Osteocyte (in vitro differentiated cells): ENCODE data around the gene HOXA1. TPM values are rescaled to one million over a fixed set of nuclear protein-coding genes. Genes with fewer than 3 reads are reported as not detected.

Source experiments
- DNase-seq: peaks from one replicate; pipeline ENCODE4 v3.0.0; 2021; ENCODE audit warnings: mixed read lengths; ENCODE audit not compliant: unreplicated experiment; ENCODE audit errors: extremely low spot score
- H3K27ac Mint-ChIP-seq: one replicate; pipeline ENCODE4 v1.8.0; 2021; ENCODE audit warnings: mild to moderate bottlenecking, mixed read lengths; ENCODE audit not compliant: unreplicated experiment
- H3K27me3 Mint-ChIP-seq: one replicate; pipeline ENCODE4 v1.8.0; 2021; ENCODE audit warnings: mixed read lengths; ENCODE audit not compliant: unreplicated experiment
- H3K36me3 Mint-ChIP-seq: one replicate; pipeline ENCODE4 v1.8.0; 2021; ENCODE audit warnings: mixed read lengths; ENCODE audit not compliant: unreplicated experiment
- H3K4me1 Mint-ChIP-seq: one replicate; pipeline ENCODE4 v1.8.0; 2021; ENCODE audit warnings: mixed read lengths; ENCODE audit not compliant: unreplicated experiment
- H3K4me3 Mint-ChIP-seq: one replicate; pipeline ENCODE4 v1.8.0; 2021; ENCODE audit warnings: mild to moderate bottlenecking, moderate library complexity, mixed read lengths; ENCODE audit not compliant: unreplicated experiment
- H3K9me3 Mint-ChIP-seq: one replicate; pipeline ENCODE4 v1.8.0; 2021; ENCODE audit warnings: mixed read lengths; ENCODE audit not compliant: unreplicated experiment
- CTCF ChIP-seq: fragments of 200-600 bp; sonication (generic); IDR thresholded peaks from 2 replicates; pipeline ENCODE4 v1.5.0; 2021; ENCODE audit warnings: antibody characterized with exemption, mild to moderate bottlenecking, moderate library complexity
- total RNA-seq: library from RNA; stranded (reverse); gene quantifications from 2 replicates; pipeline ENCODE4 v1.2.1, GENCODE V29; 2021

HOXA1 gene
- total RNA-seq, 1 donor from 2014 or later: not detected

DNA sequence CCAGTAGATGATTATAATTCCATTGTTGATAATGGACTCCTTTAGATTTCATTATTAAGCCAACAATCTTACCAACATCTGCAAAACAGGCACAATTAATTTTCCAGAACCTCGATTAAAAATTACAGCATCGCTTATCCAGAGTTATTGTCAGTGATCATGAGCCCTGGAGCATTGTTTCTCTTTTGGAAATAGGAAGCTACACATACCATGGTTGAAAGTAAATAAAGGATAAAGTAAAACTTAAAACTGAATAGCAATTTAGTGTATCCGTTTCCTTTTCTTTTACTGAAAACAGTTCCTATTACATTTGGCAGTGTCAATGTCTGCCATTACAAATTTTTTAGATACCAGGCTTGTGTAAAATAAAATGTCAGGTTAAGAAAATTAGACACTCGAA, 16.6 kb upstream of the HOXA1 start:
- no peak for DNase-seq
- Mint-ChIP-seq H3K4me1 (peaks cover 6% of the 10 kb centered on the region), H3K27ac (no peak overlapping the region), H3K36me3 (no peaks in the 10 kb centered on the region), H3K4me3 (no peak overlapping the region), H3K27me3 (peaks cover 86% of the 10 kb centered on the region), H3K9me3 (no peaks in the 10 kb centered on the region)
- TF ChIP-seq CTCF: no peak

DNA sequence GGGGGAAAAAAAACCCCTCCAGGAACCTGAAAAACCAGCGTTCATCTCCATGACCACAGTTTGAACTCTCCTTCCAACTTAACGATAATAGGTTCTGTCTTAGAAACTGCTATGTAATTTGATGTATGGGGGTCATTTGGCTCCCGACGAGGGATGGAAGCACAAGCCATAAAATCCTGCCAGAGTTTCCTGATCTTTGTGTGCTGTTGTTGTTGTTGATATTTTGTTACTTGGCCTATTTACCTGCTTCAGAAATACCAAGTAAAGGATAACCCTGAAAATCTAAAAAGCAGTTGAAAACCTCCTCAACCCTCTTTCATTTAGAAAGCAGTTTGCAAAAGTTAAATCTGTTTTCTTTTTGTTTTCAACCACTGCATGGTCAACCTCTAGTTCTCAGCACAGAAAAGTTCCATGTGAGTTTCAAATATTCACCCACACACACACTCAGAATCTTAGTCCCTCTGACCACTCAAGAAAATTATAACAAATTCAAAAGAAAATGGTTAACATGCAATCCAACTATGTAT, 16.0 kb upstream of the HOXA1 start:
- Mint-ChIP-seq H3K4me3 (no peak overlapping the region), H3K27me3 (peaks cover 84% of the 10 kb centered on the region)

DNA sequence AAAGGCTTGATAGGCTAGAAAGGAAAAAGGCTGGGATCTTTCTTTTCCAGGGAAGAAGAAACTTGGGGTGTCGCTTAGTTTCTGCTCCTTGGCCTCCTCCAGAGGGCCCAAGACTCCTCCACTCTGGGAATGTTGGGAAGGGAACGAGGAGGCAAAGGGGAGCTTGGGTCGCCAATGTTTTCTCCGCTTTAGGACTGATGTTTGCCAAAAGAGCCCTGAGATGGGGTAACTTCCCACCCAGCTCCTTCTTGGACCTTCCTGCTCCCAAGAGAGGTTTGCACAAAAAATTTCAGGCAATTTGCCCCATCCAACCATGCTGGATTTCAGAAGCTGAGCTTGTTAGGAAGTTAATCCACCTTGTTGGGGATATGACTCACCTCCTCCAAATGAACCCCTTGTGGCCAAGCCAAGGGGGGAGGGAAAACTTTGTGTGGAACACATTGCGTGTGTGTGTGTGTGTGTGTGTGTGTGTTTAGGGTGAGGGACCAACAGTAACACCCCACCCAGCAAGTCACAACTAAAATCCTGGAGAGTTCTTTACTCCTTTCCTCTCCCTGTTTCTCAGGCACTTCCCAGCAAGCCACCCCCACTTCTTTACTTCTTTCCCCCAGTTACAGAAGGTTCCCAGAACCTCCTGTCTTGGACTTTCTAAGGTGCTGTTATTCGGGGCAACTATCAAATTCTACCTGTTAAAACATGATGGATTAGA, 15.4 kb upstream of the HOXA1 start:
- no peak for TF ChIP-seq CTCF
- peaks cover 10% of the 10 kb centered on the region for H3K4me1 Mint-ChIP-seq
- H3K9me3 Mint-ChIP-seq: no peaks in the 10 kb centered on the region
- H3K4me3 Mint-ChIP-seq: no peak overlapping the region
- no peak for DNase-seq
- no peaks in the 10 kb centered on the region for H3K36me3 Mint-ChIP-seq
- no peak overlapping the region for H3K27ac Mint-ChIP-seq
- H3K27me3 Mint-ChIP-seq: peaks cover 84% of the 10 kb centered on the region

More for the DNA sequence above, 16.0 kb upstream of the HOXA1 start:
- H3K4me1 Mint-ChIP-seq: peaks cover 9% of the 10 kb centered on the region
- H3K9me3 Mint-ChIP-seq: no peaks in the 10 kb centered on the region
- H3K36me3 Mint-ChIP-seq: no peaks in the 10 kb centered on the region
- no peak for TF ChIP-seq CTCF
- no peak overlapping the region for H3K27ac Mint-ChIP-seq
- DNase-seq: no peak

- no peak overlapping the region for H3K27ac Mint-ChIP-seq
- H3K27me3 Mint-ChIP-seq: peaks cover 86% of the 10 kb centered on the region
- TF ChIP-seq CTCF: no peak
- no peak overlapping the region for H3K4me3 Mint-ChIP-seq
- DNase-seq: no peak
- no peaks in the 10 kb centered on the region for H3K9me3 Mint-ChIP-seq
- H3K36me3 Mint-ChIP-seq: no peaks in the 10 kb centered on the region
- peaks cover 9% of the 10 kb centered on the region for H3K4me1 Mint-ChIP-seq
These were observed 14.6 kb upstream of the HOXA1 start for GRCh38 chr7:27110186-27111031.
